ENCODE measurements around the gene SERPINA7. TPM values are rescaled to one million over a fixed set of nuclear protein-coding genes. Genes with fewer than 3 reads are reported as not detected.
"Not testable (repeated sequence)": the region's sequence is repeated elsewhere in the genome, so short reads cannot be mapped to it uniquely, and the experiment has no call there.

SERPINA7 gene
- total RNA-seq, 4 donors from 2014 or later: not detected

DNA sequence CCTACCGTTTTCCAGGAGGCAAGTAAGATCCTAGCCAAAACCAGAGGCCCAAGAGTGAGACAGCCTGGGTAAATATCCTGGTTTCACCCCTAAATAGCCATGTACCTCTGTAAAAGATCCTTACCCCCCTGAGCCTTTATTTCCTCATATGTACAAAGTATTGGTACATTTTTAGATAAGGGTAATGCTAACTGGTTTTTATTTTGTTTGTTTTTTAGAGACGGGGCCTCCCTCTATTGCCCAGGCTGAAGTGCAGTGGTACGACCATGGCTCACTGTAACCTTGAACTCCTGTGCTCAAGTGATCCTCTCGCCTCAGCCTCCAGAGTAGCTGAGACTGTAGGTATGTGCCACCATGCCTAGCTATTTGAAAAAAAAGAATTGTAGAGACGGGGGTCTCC, 29.4 kb downstream of the SERPINA7 start:
- TF ChIP-seq POLR2AphosphoS5 (IDR thresholded peaks at IDR 0.05): no peak
- no peak for TF ChIP-seq EP300 (IDR thresholded peaks at IDR 0.05; ENCODE audit: low read depth)
- TF ChIP-seq, protein P1, sequence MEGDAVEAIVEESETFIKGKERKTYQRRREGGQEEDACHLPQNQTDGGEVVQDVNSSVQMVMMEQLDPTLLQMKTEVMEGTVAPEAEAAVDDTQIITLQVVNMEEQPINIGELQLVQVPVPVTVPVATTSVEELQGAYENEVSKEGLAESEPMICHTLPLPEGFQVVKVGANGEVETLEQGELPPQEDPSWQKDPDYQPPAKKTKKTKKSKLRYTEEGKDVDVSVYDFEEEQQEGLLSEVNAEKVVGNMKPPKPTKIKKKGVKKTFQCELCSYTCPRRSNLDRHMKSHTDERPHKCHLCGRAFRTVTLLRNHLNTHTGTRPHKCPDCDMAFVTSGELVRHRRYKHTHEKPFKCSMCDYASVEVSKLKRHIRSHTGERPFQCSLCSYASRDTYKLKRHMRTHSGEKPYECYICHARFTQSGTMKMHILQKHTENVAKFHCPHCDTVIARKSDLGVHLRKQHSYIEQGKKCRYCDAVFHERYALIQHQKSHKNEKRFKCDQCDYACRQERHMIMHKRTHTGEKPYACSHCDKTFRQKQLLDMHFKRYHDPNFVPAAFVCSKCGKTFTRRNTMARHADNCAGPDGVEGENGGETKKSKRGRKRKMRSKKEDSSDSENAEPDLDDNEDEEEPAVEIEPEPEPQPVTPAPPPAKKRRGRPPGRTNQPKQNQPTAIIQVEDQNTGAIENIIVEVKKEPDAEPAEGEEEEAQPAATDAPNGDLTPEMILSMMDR (IDR thresholded peaks at IDR 0.05): no peak
- TF ChIP-seq POLR2A (IDR thresholded peaks at IDR 0.05): no peak
- in situ Hi-C loops (cut with MboI; ENCODE audit: low pct_ligation_motif_present in 1 of 4, low pct_unique_long_range_greater_than_20kb in 1 of 4, low sequenced_read_pairs in 3 of 4) (no loop called here), intact Hi-C loops (cut with DNase I; ENCODE audit: low total_unique reads) (no loop called here)
- Histone ChIP-seq H3K4me3 (no peak overlapping the region), H3K36me3 (no peaks in the 10 kb centered on the region), H3K27me3 (no peaks in the 10 kb centered on the region), H3K27ac (no peak overlapping the region), H3K4me1 (no peaks in the 10 kb centered on the region), H3K9me3 (no peaks in the 10 kb centered on the region)
- DNase-seq: no peak
- WGBS, 2 donors (ENCODE audit: low coverage in 1 of 2): 57 to 80% methylated on average over 1 to 5 of the region's 5 CpGs

DNA sequence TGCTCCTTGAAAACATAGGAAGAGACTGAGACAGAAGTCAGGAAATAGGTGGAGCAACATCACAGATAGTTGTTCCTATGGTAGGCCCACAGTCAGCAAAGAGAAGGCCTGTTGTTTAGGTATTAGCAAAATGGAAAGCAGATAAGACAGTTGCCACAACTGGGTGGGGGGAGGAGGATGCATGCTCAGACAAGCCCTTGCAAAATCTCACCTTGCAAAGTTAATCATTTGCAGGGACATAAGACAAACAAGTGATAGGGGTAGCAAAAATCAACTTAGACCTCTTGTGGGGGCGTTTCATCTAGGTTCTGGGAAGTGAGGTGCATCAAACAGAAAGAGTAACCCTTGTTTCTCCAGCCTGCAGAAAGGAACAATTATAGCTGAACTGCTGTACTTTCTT, 30.7 kb downstream of the SERPINA7 start:
- TF ChIP-seq POLR2A (IDR thresholded peaks at IDR 0.05): no peak
- no peak for TF ChIP-seq POLR2AphosphoS5 (IDR thresholded peaks at IDR 0.05)
- no peak for TF ChIP-seq EP300 (IDR thresholded peaks at IDR 0.05; ENCODE audit: low read depth)
- TF ChIP-seq, protein P1 (IDR thresholded peaks at IDR 0.05): no peak
- H3K36me3 ChIP-seq: no peaks in the 10 kb centered on the region
- WGBS, 2 donors (ENCODE audit: low coverage in 1 of 2): 12% methylated on average over 1 of the region's 1 CpG; no CpG with 5 or more reads in 1 of the 2 donors
- no peak overlapping the region for H3K27ac ChIP-seq
- no peaks in the 10 kb centered on the region for H3K27me3 ChIP-seq
- H3K4me3 ChIP-seq: no peak overlapping the region
- intact Hi-C loops (cut with DNase I; ENCODE audit: low total_unique reads): no loop called here
- H3K4me1 ChIP-seq: no peaks in the 10 kb centered on the region
- DNase-seq: no peak
- H3K9me3 ChIP-seq: no peaks in the 10 kb centered on the region
- in situ Hi-C loops (cut with MboI; ENCODE audit: low pct_ligation_motif_present in 1 of 4, low pct_unique_long_range_greater_than_20kb in 1 of 4, low sequenced_read_pairs in 3 of 4): no loop called here

DNA sequence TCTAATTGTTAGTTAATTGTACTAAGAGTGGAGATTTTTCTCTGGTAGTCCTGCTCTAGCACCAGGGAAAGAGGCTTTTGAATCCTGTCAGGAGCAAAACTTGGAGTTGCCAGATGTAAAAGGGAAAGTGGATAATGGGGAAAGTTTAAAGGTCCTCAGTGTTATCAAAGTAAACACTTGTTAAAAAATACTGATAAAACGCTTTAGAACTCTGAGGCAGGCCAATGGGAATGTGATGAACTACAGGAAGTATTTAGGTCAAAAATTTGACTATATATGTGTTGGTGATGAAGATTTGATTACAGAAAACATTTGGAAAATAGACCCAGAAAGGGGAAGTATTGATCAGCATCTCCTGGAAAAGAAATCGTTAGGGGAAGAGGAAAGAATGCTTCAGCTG, 32.8 kb downstream of the SERPINA7 start:
- TF ChIP-seq EP300 (IDR thresholded peaks at IDR 0.05; ENCODE audit: low read depth): no peak
- H3K36me3 ChIP-seq: no peaks in the 10 kb centered on the region
- no peaks in the 10 kb centered on the region for H3K9me3 ChIP-seq
- no peak overlapping the region for H3K27ac ChIP-seq
- H3K4me3 ChIP-seq: no peak overlapping the region
- WGBS, 2 donors (ENCODE audit: low coverage in 1 of 2): 20 to 40% methylated on average over 1 to 2 of the region's 2 CpGs
- in situ Hi-C loops (cut with MboI; ENCODE audit: low pct_ligation_motif_present in 1 of 4, low pct_unique_long_range_greater_than_20kb in 1 of 4, low sequenced_read_pairs in 3 of 4) (no loop called here), intact Hi-C loops (cut with DNase I; ENCODE audit: low total_unique reads) (no loop called here)
- no peaks in the 10 kb centered on the region for H3K27me3 ChIP-seq
- DNase-seq: no peak
- H3K4me1 ChIP-seq: no peaks in the 10 kb centered on the region

DNA sequence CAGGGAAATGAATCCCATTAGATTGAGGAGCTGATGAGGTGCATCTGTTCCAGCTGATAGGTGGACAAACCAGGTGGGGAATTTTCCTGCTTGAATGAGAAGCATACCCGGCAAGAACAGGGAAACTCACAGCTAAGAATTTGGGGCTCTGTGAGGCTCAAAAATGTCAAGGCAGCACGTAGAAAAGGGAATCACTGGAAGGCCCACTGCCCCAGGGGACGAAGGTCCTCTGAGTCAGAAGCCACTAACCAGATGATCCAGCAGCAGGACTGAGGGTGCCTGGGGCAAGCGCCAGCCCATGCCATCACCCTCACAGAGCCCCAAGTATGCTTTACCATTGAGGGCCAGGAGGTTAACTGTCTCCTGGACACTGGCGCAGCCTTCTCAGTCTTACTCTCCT, 37.9 kb downstream of the SERPINA7 start:
- DNase-seq; H3K36me3 ChIP-seq; H3K4me3 ChIP-seq; H3K27ac ChIP-seq; intact Hi-C loops (cut with DNase I; ENCODE audit: low total_unique reads); in situ Hi-C loops (cut with MboI; ENCODE audit: low pct_ligation_motif_present in 1 of 4, low pct_unique_long_range_greater_than_20kb in 1 of 4, low sequenced_read_pairs in 3 of 4); H3K27me3 ChIP-seq; H3K4me1 ChIP-seq; H3K9me3 ChIP-seq: not testable (repeated sequence)
- 65% methylated on average over 4 of the region's 5 CpGs; no CpG with 5 or more reads in 1 of the 2 donors for WGBS, 2 donors (ENCODE audit: low coverage in 1 of 2)

DNA sequence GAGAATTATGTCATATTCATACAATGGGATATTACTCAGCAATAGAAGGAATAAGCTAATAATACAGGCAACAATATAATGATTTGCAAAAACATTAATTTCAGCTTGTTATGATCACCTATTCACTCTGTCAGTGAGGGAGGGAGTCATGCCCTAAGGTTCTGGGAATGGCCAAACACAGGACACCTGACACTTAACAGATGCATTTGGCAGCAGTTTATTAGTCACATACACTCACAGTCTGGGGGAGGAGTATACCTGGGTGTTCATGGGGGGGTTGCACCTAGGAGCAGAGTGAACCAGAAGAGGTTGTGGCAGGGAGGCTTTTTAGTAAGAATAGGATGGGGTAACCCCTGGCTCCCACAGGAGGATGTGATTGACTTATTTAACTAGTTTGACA, 38.3 kb downstream of the SERPINA7 start:
- H3K9me3 ChIP-seq: no peaks in the 10 kb centered on the region
- intact Hi-C loops (cut with DNase I; ENCODE audit: low total_unique reads) (no loop called here), in situ Hi-C loops (cut with MboI; ENCODE audit: low pct_ligation_motif_present in 1 of 4, low pct_unique_long_range_greater_than_20kb in 1 of 4, low sequenced_read_pairs in 3 of 4) (no loop called here)
- TF ChIP-seq POLR2A (IDR thresholded peaks at IDR 0.05): no peak
- no peak for TF ChIP-seq EP300 (IDR thresholded peaks at IDR 0.05; ENCODE audit: low read depth)
- no peak for TF ChIP-seq POLR2AphosphoS5 (IDR thresholded peaks at IDR 0.05)
- TF ChIP-seq, protein P1 (IDR thresholded peaks at IDR 0.05): no peak
- H3K4me3 ChIP-seq: no peak overlapping the region
- DNase-seq: no peak
- H3K27me3 ChIP-seq: no peaks in the 10 kb centered on the region
- no peaks in the 10 kb centered on the region for H3K36me3 ChIP-seq
- no peaks in the 10 kb centered on the region for H3K4me1 ChIP-seq
- no peak overlapping the region for H3K27ac ChIP-seq

Measured in transverse colon (tissue), 4 donors.